HepG2 (cell line): ENCODE results near the gene SLC16A7. TPM values are rescaled to one million over a fixed set of nuclear protein-coding genes. Genes with fewer than 3 reads are reported as not detected.

Experiments used
- ATAC-seq: fragments of 200-7000 bp; cut with Tn5 transposase; 3 replicates; pipeline ENCODE4 v1.9.1; 2020; ENCODE audit warnings: mild to moderate bottlenecking, moderate library complexity
- BruUV-seq: library from RNA; stranded (reverse); fragments of 400-500 nt; replicated peaks from 2 replicates; lab custom pipeline; 2021; lab: Mats Ljungman, UMichigan
- CTCF ChIA-PET: fragments of 300-600 bp; formaldehyde crosslinking; extraction: SDS; loops from one replicate; lab custom pipeline; 2021; ENCODE audit warnings: low total read pairs, inconsistent platforms, low intra/inter-chr PET ratio; lab: Yijun Ruan, JAX
- POLR2A ChIA-PET: fragments of 350-600 bp; sonication (Branson Sonifier 250); formaldehyde crosslinking; loops from one replicate; lab custom pipeline; 2020; ENCODE audit warnings: antibody characterized with exemption, inconsistent platforms; lab: Yijun Ruan, JAX
- DNase-seq: peaks from one replicate; pipeline ENCODE4 v3.0.0-alpha.2; 2015; ENCODE audit warnings: low spot score
- FAIRE-seq: peaks from 3 replicates; lab custom pipeline; 2011; peaks lifted over from hg19 to GRCh38; lab: Jason Lieb, UNC
- H2AFZ ChIP-seq: one replicate; pipeline ENCODE4 v1.6.1; 2011; ENCODE audit warnings: low read length, inconsistent platforms
- H3K27ac ChIP-seq: fragments of 300-600 bp; 3 replicates; pipeline ENCODE4 v1.8.0; 2011; ENCODE audit warnings: mixed run types, mild to moderate bottlenecking, mixed read lengths, low read length, inconsistent platforms; ENCODE audit not compliant: insufficient read depth; ENCODE audit errors: extremely low read length
- H3K27me3 ChIP-seq, 2 experiments: fragments of 200-600 bp in 1 of 2; 2 replicates in 1 of 2; 3 replicates in 1 of 2; pipeline versions ENCODE4 v1.6.0 to v1.8.0; 2011; ENCODE audit warnings: low read length in 2 of 2, mild to moderate bottlenecking in 2 of 2, moderate library complexity in 2 of 2, inconsistent platforms in 1 of 2; ENCODE audit not compliant: insufficient read depth in 2 of 2, control insufficient read depth in 1 of 2
- H3K36me3 ChIP-seq, 2 experiments: fragments of 200-600 bp in 1 of 2; replicated peaks in 1 of 2; 2 replicates in 1 of 2; 3 replicates in 1 of 2; pipeline versions ENCODE4 v1.5.1 to v1.8.0; 2011; ENCODE audit warnings: low read length in 2 of 2, inconsistent platforms in 1 of 2; ENCODE audit not compliant: insufficient read depth in 2 of 2, control insufficient read depth in 1 of 2
- H3K4me1 ChIP-seq: 2 replicates; pipeline ENCODE4 v1.5.1; 2012; ENCODE audit warnings: low read length, inconsistent platforms; ENCODE audit not compliant: insufficient read depth
- H3K4me2 ChIP-seq: 2 replicates; pipeline ENCODE4 v1.6.0; 2011; ENCODE audit warnings: low read depth, low read length, inconsistent platforms
- H3K4me3 ChIP-seq, 3 experiments: fragments of 200-600 bp in 1 of 3; sonication (generic), shearing (Covaris generic) in 1 of 3; replicated peaks in 1 of 3; 2 replicates each; pipeline ENCODE4 v1.5.1; 2011 to 2016; ENCODE audit warnings: low read length in 3 of 3, inconsistent platforms in 2 of 3, low read depth in 2 of 3, mild to moderate bottlenecking in 2 of 3, control low read depth in 1 of 3, mixed read lengths in 1 of 3; ENCODE audit not compliant: insufficient read depth in 1 of 3
- H3K79me2 ChIP-seq: one replicate; pipeline ENCODE4 v1.6.1; 2011; ENCODE audit warnings: low read length, inconsistent platforms; ENCODE audit not compliant: insufficient read depth
- H3K9ac ChIP-seq: 2 replicates; pipeline ENCODE4 v1.6.0; 2011; ENCODE audit warnings: mild to moderate bottlenecking, low read depth, low read length, inconsistent platforms; ENCODE audit not compliant: insufficient read depth
- H3K9me3 ChIP-seq: 2 replicates; pipeline ENCODE4 v1.5.1; 2012; ENCODE audit warnings: mild to moderate bottlenecking, low read length
- H4K20me1 ChIP-seq: 2 replicates; pipeline ENCODE4 v1.6.0; 2011; ENCODE audit warnings: inconsistent platforms, mild to moderate bottlenecking, low read length, moderate library complexity; ENCODE audit not compliant: insufficient read depth
- MAFF ChIP-seq: IDR thresholded peaks from 2 replicates; pipeline ENCODE4 v1.6.1; 2011; ENCODE audit warnings: low read depth, low read length, improper control_type of control experiment
- MAFK ChIP-seq, 2 experiments: IDR thresholded peaks in 1 of 2; conservative IDR thresholded peaks in 1 of 2; 2 replicates each; pipeline ENCODE4 v1.6.1; 2011; ENCODE audit warnings: improper control_type of control experiment in 2 of 2, low read length in 2 of 2
- ZNF142 ChIP-seq: sonication (generic); formaldehyde crosslinking; IDR thresholded peaks from 2 replicates; pipeline ENCODE4 v1.4.0; 2020; ENCODE audit warnings: missing genetic modification reagents
- WGBS: methylation state at CpG from one replicate; pipeline ENCODE4 v1.1.6; 2017; ENCODE audit warnings: low lambda C conversion rate; 5-methylcytosine and 5-hydroxymethylcytosine counted together
- in situ Hi-C: cut with HindIII; loops from 2 replicates; pipeline ENCODE4 v1.10.0; 2017; ENCODE audit warnings: low pct_unique_long_range_greater_than_20kb; ENCODE audit not compliant: extremely low pct_ligation_motif_present
- intact Hi-C: fragments of 100-400 bp; cut with micrococcal nuclease; formaldehyde crosslinking; loops from one replicate; pipeline ENCODE4 v1.10.0; 2022; ENCODE audit not compliant: unreplicated experiment
- polyA plus RNA-seq, 8 experiments: library from polyadenylated mRNA; depleted of rRNA in 3 of 8; stranded (reverse) in 7 of 8; unstranded in 1 of 8; fragments of >200 nt; fragmentation: Illumina TruSeq in 4 of 8; extraction: Trizol in 4 of 8; gene quantifications; 2 replicates each; pipeline versions ENCODE4 v1.2.1 to v1.2.3, GENCODE V29; 2011 to 2016; ENCODE audit warnings: low read depth in 4 of 8, missing spikeins in 1 of 8, mixed read lengths in 1 of 8; ENCODE audit not compliant: insufficient read depth in 1 of 8
- small RNA-seq, 3 experiments: library from RNA; depleted of rRNA; stranded (forward); fragments of <200 nt; gene quantifications; one replicate each; pipeline ENCODE3, GENCODE V24; 2012; ENCODE audit warnings: low read depth in 2 of 3, low replicate concordance in 1 of 3; ENCODE audit not compliant: insufficient read length in 3 of 3, insufficient read depth in 2 of 3
- total RNA-seq, 5 experiments: library from RNA; depleted of rRNA; stranded (reverse); fragments of >200 nt; fragmentation: Illumina TruSeq; extraction: Trizol; gene quantifications; 2 replicates each; pipeline ENCODE4 v1.2.3, GENCODE V29; 2016; ENCODE audit warnings: low read depth in 1 of 5

The SLC16A7 gene
- total and polyA plus RNA-seq, 2 of the 13 experiments (the other 11 are each of a cell fraction or from before 2014, with no cell fraction given), result 1.3 to 1.6 TPM

DNA sequence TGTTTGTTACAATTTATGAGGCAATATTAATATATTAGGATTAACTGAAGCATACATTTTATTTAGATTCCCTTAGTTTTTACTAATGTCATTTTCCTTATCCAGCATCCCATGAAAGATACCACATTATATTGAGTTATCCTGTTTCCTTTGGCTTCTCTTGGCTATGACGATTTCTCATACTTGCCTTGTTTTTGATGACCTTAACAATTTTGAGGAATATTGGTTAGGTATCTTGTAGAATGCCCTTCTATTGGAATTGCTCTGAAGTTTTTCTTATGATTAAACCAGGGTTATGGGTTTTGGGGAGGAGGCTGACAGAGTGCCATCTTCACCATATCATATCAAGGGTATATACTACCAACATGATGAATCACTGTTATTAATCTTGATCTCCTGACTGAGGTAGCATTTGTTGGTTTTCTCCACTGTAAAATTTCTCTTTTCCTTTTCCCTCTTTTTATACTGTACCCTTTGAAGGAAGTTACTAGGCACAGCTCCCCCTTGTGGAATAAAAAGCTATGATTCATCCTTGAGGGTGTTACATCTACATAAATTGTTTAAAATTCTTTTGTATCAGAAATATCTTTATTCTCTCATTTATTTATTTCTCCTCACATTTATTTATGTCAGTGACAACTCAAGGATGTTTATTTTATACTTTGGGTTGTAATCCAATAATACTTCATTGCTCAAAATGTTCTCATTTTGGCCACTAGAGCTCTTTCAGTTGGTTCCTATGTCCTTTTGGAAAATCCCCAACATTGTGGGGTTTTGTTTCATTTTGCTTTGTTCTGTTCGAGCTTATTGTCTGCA, 239.0 kb downstream of the SLC16A7 start:
- FAIRE-seq (no peak), DNase-seq (peak; percentile 5), ATAC-seq (no peak)
- Histone ChIP-seq H3K4me2 (no peak overlapping the region), H3K9ac (no peak overlapping the region), H3K4me3 (no peak overlapping the region), H3K9me3 (no peaks in the 10 kb centered on the region), H2AFZ (no peak overlapping the region), H4K20me1 (no peaks in the 10 kb centered on the region), H3K4me1 (no peaks in the 10 kb centered on the region), H3K36me3 (no peaks in the 10 kb centered on the region), H3K79me2 (no peaks in the 10 kb centered on the region), H3K27me3 (no peaks in the 10 kb centered on the region), H3K27ac (no peak overlapping the region)
- intact Hi-C loops, result loop anchor here (1.0 kb wide), 1 partner anchor 433 kb away; no protein-coding TSS in a partner anchor
- no TSS peak for BruUV-seq
- in situ Hi-C loops, result no loop called here
- ChIA-PET POLR2A (no interaction called here), CTCF (interaction anchor here (1.7 kb wide), 1 partner anchor 432 kb away, joined by 7 read pairs; no protein-coding TSS in a partner anchor)
- TF ChIP-seq MAFF (peak; percentile 61), ZNF142 (no peak), MAFK (conservative IDR thresholded peaks at IDR 0.05 in 1 of 2, IDR thresholded peaks at IDR 0.05 in 1 of 2; ENCODE audit: low read length in 2 of 2) (peak; percentile 69 to 79)
- 2% methylated on average over 2 of the region's 2 CpGs for WGBS

Small RNA genes within 50 kb of the gene (small RNA-seq; reads per million reads assigned to genes)
- gene AC079905.2 (0 reads per million in 3 experiments), gene RNU4-20P (0 reads per million in 3 experiments)
